GM19351 (cell line): ENCODE results near the gene IER3IP1.
A peak's percentile ranks its signal among the peaks of the same experiment; 100 is the strongest.
"Not testable (repeated sequence)": the region's sequence is repeated elsewhere in the genome, so short reads cannot be mapped to it uniquely, and the experiment has no call there.

Source experiments
- ATAC-seq: cut with Tn5 transposase; IDR thresholded peaks from one replicate; pipeline ENCODE4 v1.9.1; 2021; ENCODE audit warnings: mild to moderate bottlenecking, moderate library complexity; ENCODE audit not compliant: unreplicated experiment

Gene IER3IP1

GRCh38 chr18:47160256-47160655, 15.9 kb downstream of the IER3IP1 start:
- ATAC-seq = no peak

GRCh38 chr18:47158404-47158803, 17.8 kb downstream of the IER3IP1 start:
- not testable (repeated sequence) for ATAC-seq

- no peak for ATAC-seq
These were observed 24.7 kb downstream of the IER3IP1 start for GRCh38 chr18:47151439-47151838.

- peak; percentile 15 for ATAC-seq
These were observed 25.3 kb downstream of the IER3IP1 start for GRCh38 chr18:47150824-47151366.

GRCh38 chr18:47150029-47150823, 25.9 kb downstream of the IER3IP1 start, which contains the start of gene HDHD2:
HDHD2 (minus strand) TSS chr18:47150500; CDS start chr18:47136439, 14,061 bp downstream.
- peak; percentile 91 for ATAC-seq

GRCh38 chr18:47149457-47150028, 26.6 kb downstream of the IER3IP1 start:
- ATAC-seq = no peak

GRCh38 chr18:47146206-47146605, 30.0 kb downstream of the IER3IP1 start:
- ATAC-seq = no peak

- ATAC-seq = no peak
These were observed 32.2 kb downstream of the IER3IP1 start for GRCh38 chr18:47143899-47144485.

- ATAC-seq = no peak
These were observed 33.0 kb downstream of the IER3IP1 start for GRCh38 chr18:47143153-47143552.

- no peak for ATAC-seq
These were observed 34.9 kb downstream of the IER3IP1 start for GRCh38 chr18:47141289-47141688.

- no peak for ATAC-seq
These were observed 55.0 kb downstream of the IER3IP1 start for GRCh38 chr18:47121146-47121545.

GRCh38 chr18:47120428-47120827, 55.7 kb downstream of the IER3IP1 start:
- peak; percentile 98 for ATAC-seq

- no peak for ATAC-seq
These were observed 57.2 kb downstream of the IER3IP1 start for GRCh38 chr18:47118981-47119380.

- no peak for ATAC-seq
These were observed 61.0 kb downstream of the IER3IP1 start for GRCh38 chr18:47115205-47115604.

- ATAC-seq = no peak
These were observed 62.2 kb downstream of the IER3IP1 start for GRCh38 chr18:47113796-47114540.

- ATAC-seq = no peak
These were observed 65.5 kb downstream of the IER3IP1 start for GRCh38 chr18:47110492-47111274.

GRCh38 chr18:47109720-47110119, 66.4 kb downstream of the IER3IP1 start:
- ATAC-seq = no peak

GRCh38 chr18:47108998-47109405, 67.2 kb downstream of the IER3IP1 start:
- no peak for ATAC-seq

- no peak for ATAC-seq
These were observed 67.8 kb downstream of the IER3IP1 start for GRCh38 chr18:47108373-47108772.
